PFSK-1 (cell line): Measurements from ENCODE around the gene LSM7. TPM values are rescaled to one million over a fixed set of nuclear protein-coding genes. Genes with fewer than 3 reads are reported as not detected.
A peak's percentile ranks its signal among the peaks of the same experiment; 100 is the strongest.

Experiments
- FOXP2 ChIP-seq: optimal IDR thresholded peaks from 2 replicates; pipeline ENCODE3; 2011; ENCODE audit warnings: borderline replicate concordance, control low read depth, inconsistent platforms; ENCODE audit not compliant: insufficient read depth; ENCODE audit errors: extremely low read length, extremely low read depth
- POLR2AphosphoS5 ChIP-seq: IDR thresholded peaks from 2 replicates; pipeline ENCODE4 v1.6.1; 2012; ENCODE audit warnings: low read depth, mild to moderate bottlenecking, control low read depth, low read length, moderate library complexity
- SIN3A ChIP-seq: IDR thresholded peaks from 2 replicates; pipeline ENCODE4 v1.6.1; 2012; ENCODE audit warnings: mild to moderate bottlenecking, low read length, moderate library complexity, borderline replicate concordance; ENCODE audit not compliant: insufficient read depth
- TAF1 ChIP-seq: IDR thresholded peaks from 2 replicates; pipeline ENCODE4 v1.6.1; 2012; ENCODE audit warnings: low read length, control low read depth, borderline replicate concordance; ENCODE audit not compliant: insufficient read depth
- polyA plus RNA-seq: library from polyadenylated mRNA; unstranded; fragments of >200 nt; gene quantifications from one replicate; pipeline ENCODE4 v1.2.1, GENCODE V29; 2012; ENCODE audit warnings: low read depth, missing spikeins; ENCODE audit not compliant: insufficient read length
- TF ChIP-seq, protein P1 (sequence below), 2 experiments: IDR thresholded peaks; 2 replicates each; pipeline versions ENCODE4 v1.6.1 to v1.8.0; 2011 to 2012; ENCODE audit warnings: low read depth in 2 of 2, low read length in 2 of 2, control low read depth in 1 of 2, inconsistent platforms in 1 of 2, mild to moderate bottlenecking in 1 of 2, moderate library complexity in 1 of 2; ENCODE audit not compliant: insufficient read depth in 1 of 2

Gene LSM7
- 374 TPM for polyA plus RNA-seq

DNA sequence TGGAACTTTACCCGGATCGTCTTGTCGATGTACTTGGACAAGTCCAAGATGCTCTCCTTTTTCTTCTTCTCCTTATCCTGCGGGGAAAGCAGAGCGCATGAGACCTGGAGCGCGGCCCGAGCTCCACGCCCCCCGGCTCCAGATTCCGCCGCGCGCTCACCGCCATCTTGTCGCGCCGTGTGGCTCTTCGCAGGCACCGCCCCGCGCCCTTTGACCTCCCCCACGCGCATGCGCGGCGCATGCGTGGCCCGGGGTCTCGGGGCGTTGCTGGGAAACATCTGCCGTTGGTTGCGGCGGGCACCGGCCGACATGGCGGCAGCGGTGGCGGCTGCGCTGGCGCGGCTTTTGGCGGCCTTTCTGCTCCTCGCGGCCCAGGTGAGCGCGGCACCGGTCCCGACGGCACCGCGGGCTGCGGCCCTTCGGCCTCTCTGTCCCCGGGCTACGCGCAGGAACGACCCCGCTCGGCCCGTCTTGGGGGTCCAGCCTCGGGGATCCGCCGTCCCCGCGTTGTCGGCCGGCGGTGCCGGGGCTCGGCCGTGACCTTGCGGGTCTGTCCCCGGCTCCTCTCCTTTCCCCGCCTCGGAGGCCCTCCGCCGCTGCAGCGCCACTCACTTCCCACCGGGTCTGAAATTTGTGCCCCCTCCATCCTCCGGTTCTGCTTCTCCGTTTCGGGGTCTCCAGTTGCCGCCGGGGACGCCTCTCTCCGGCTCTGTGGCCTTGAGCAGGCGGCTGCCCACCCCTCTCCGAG lies at the start of gene LSM7, which contains the start of gene SPPL2B:
Gene LSM7 (minus strand): TSS at position 186 of the 748 bp plus-strand sequence. CDS start 20 bp downstream, at position 166.
Gene SPPL2B (plus strand): TSS at position 284 of the 748 bp plus-strand sequence. CDS start 26 bp downstream, at position 310.
- peak; percentile 91 for TF ChIP-seq POLR2AphosphoS5
- TF ChIP-seq, protein P1, sequence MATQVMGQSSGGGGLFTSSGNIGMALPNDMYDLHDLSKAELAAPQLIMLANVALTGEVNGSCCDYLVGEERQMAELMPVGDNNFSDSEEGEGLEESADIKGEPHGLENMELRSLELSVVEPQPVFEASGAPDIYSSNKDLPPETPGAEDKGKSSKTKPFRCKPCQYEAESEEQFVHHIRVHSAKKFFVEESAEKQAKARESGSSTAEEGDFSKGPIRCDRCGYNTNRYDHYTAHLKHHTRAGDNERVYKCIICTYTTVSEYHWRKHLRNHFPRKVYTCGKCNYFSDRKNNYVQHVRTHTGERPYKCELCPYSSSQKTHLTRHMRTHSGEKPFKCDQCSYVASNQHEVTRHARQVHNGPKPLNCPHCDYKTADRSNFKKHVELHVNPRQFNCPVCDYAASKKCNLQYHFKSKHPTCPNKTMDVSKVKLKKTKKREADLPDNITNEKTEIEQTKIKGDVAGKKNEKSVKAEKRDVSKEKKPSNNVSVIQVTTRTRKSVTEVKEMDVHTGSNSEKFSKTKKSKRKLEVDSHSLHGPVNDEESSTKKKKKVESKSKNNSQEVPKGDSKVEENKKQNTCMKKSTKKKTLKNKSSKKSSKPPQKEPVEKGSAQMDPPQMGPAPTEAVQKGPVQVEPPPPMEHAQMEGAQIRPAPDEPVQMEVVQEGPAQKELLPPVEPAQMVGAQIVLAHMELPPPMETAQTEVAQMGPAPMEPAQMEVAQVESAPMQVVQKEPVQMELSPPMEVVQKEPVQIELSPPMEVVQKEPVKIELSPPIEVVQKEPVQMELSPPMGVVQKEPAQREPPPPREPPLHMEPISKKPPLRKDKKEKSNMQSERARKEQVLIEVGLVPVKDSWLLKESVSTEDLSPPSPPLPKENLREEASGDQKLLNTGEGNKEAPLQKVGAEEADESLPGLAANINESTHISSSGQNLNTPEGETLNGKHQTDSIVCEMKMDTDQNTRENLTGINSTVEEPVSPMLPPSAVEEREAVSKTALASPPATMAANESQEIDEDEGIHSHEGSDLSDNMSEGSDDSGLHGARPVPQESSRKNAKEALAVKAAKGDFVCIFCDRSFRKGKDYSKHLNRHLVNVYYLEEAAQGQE (IDR thresholded peaks at IDR 0.05; ENCODE audit: insufficient read depth in 1 of 2, low read depth in 2 of 2, low read length in 2 of 2): peak in 1 of 2 experiments; percentile 68; a peak in 2 of 4 replicates
- TF ChIP-seq TAF1: peak; percentile 94
- peak; percentile 86 for TF ChIP-seq FOXP2
- TF ChIP-seq SIN3A: 0 out of 2 replicates have a peak, but pooled peaks have one; percentile 78

DNA sequence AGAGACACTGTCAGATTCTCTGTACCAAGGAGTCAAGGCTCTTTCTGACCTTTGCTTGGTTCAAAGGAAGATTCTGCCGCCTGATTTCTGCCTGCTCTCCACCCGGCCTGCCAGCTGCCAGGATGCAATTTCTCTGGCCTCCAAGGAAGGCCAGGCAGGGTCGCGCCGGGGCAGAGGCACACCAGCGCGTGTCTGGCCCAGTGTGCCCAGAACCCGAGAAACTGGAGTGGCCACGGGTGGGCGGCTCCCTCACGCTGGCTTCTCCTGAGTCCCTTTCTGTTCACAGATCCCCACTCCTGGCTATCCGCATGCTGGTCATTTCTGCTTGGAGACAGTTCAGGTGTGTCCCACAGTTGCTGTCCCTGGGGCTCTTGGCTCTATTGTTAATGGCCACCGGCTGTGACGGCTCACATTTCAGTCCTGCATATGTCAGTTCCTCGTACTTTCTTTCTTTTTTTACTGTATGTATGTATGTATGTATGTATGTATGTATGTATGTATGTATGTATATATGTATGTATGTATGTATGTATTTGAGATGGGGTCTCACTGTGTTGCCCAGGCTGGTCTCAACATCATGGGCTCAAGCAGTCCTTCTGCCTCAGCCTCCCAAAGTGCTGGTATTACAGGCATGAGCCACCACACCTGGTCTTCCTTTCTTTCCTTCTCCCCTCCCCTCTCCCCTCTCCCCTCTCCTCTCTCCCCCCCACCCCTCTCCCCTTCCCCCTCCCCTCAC lies 48.6 kb upstream of the LSM7 start:
- no peak for TF ChIP-seq FOXP2
- TF ChIP-seq POLR2AphosphoS5: no peak

DNA sequence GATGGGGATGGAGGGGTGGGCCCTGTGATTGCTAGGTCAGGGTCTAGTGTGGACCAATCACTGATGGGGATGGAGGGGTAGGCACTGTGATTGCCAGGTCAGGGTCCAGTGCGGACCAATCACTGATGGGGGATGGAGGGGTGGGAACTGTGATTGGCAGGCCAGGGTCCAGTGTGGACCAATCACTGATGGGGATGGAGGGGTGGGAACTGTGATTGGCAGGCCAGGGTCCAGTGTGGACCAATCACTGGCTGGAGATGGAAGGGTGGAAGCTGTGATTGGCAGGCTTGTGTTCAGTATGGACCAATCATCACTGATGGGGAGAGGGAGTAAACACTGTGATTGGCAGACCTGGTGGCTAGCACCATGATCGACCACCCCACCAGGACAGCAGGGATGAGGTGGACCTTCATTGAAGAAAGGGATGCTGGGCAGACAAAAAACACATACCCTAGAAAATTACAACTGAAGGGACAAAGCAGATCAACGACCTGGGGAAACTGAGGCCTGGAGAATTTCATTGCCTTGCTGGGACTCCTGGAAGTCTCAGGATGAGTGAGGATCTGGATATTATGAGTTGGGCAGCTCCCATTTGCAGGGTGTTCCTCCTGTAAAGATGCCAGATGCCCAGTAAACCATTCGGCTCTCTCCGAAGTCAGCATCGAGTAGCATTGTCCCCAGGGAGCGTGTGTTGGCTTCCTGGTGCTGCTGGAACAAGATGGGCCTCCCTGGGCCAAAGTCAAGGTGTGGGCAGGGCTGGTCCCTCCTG lies 47.2 kb upstream of the LSM7 start:
- TF ChIP-seq TAF1: no peak
- TF ChIP-seq, protein P1 (IDR thresholded peaks at IDR 0.05; ENCODE audit: insufficient read depth in 1 of 2, low read depth in 2 of 2, low read length in 2 of 2): no peak
- TF ChIP-seq POLR2AphosphoS5: no peak
- no peak for TF ChIP-seq FOXP2
- TF ChIP-seq SIN3A: no peak

DNA sequence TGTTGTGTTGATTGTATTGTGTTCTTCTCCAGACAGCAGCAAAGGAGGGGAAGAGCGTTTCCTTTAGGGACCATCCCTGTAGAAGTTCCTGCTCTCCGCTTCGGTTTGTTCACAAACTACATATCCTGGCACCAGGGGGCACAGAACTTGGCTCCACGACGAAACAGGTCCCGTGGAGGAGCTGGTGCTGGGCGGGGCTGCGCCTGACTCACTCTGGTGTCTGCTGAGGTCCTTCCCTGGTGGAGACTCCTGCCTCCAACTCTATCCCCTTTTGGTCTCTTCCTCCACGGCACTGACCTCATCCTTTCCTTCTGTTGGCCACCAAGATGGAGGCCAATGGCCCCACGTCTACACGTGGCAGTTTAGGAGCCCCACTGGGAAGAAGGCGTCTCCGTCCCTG lies 46.4 kb upstream of the LSM7 start:
- no peak for TF ChIP-seq FOXP2

DNA sequence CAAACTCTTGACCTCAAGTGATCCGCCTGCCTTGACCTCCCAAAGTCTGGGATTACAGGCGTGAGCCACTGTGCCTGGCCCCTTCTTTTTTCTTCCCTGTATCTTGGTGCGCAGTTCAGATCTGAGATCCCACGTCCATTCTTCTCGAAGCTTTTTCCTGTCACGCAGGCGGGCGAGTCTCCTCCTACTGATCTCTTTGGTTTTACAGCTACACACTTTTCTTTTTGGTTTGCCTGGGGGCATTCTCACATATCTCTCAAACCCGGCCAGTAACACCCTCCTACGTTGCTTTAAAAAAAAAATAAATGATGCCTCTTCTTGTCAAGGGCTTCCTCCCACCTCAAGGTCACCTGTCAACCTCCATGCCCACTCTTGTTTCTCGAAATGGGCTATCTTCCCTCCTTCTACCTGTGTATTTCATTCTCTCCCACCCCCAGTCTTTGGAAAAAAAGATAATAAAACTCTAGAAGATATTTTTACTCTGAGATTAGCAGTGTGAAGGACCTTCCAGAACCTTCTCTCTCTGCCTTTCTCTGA lies 43.8 kb upstream of the LSM7 start:
- TF ChIP-seq SIN3A: no peak
- TF ChIP-seq, protein P1 (IDR thresholded peaks at IDR 0.05; ENCODE audit: insufficient read depth in 1 of 2, low read depth in 2 of 2, low read length in 2 of 2): no peak
- no peak for TF ChIP-seq FOXP2
- no peak for TF ChIP-seq TAF1
- no peak for TF ChIP-seq POLR2AphosphoS5
